ES-I3 (cell line): ENCODE data around the gene ZNF2.

Source experiments
- H3K36me3 ChIP-seq: 2 replicates; pipeline ENCODE4 v1.6.1; 2013; ENCODE audit warnings: mild to moderate bottlenecking, low read length, control low read depth, moderate library complexity; ENCODE audit not compliant: insufficient read depth
- H3K4me1 ChIP-seq: 2 replicates; pipeline ENCODE4 v1.6.1; 2013; ENCODE audit warnings: mild to moderate bottlenecking, control low read depth, low read length; ENCODE audit not compliant: insufficient read depth
- H3K9ac ChIP-seq: 2 replicates; pipeline ENCODE4 v1.6.1; 2013; ENCODE audit warnings: low read depth, mild to moderate bottlenecking, low read length, moderate library complexity
- H3K9me3 ChIP-seq: 2 replicates; pipeline ENCODE4 v1.6.1; 2013; ENCODE audit warnings: mild to moderate bottlenecking, low read length, moderate library complexity; ENCODE audit not compliant: control insufficient read depth, insufficient read depth

The ZNF2 gene

DNA sequence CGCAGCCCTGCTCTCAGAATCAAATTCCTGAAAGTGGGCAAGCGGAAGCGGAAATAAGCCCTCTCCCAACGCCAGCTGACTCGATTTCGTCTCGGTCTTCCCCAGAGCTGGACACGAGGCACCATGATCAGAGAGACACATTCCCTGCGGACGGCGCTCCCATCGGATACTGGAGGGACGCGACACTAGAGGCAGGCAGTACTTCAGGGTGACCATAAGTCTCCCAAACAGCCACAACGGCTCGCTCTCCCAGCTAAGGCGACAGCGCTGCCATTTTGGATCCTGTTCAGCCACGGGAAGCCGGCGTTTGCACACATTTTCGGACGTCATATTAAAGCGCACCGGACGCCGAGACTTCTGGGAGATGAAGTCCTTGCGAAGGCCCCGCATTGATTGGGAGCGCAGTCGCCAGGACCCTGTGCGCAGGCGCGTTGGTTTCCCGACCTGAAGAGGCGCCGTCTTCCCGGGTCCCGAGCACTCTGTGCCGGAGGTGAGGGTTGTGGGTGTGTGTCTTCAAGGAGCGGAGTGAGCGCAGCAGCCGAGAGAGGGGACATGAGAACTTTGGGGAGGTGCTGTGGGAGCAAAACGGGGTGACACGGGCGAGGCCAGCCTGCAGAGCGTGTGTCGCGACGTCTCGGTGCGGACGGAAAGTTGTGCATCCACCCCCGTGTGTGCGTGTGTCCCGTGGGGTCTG, at the start of gene ZNF2:
Gene ZNF2 (plus strand): TSS at position 439 of the 694 bp plus-strand sequence. CDS start 10,418 bp downstream, outside the sequence.
- Histone ChIP-seq H3K36me3 (no peaks in the 10 kb centered on the region), H3K9ac (peak within 1 kb of the TSS; percentile 89), H3K4me1 (no peaks in the 10 kb centered on the region), H3K9me3 (no peaks in the 10 kb centered on the region)

DNA sequence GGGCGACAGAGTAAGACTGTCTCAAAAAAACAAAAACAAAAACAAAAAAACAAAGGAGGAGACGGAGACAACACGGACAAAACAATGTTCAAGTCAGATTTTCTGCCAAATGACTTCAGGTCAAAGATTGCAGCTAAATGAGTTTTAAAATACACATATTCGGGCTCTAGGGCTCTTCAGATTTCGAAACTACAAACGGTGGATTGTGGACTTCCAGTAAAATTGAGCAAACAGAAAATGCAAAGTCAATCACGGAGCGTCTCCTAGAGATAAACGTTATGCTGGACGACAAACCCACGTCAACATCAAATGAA, 44.6 kb upstream of the ZNF2 start:
- Histone ChIP-seq H3K4me1 (no peaks in the 10 kb centered on the region), H3K9ac (peak overlapping the region; percentile 90), H3K9me3 (no peaks in the 10 kb centered on the region), H3K36me3 (no peaks in the 10 kb centered on the region)

DNA sequence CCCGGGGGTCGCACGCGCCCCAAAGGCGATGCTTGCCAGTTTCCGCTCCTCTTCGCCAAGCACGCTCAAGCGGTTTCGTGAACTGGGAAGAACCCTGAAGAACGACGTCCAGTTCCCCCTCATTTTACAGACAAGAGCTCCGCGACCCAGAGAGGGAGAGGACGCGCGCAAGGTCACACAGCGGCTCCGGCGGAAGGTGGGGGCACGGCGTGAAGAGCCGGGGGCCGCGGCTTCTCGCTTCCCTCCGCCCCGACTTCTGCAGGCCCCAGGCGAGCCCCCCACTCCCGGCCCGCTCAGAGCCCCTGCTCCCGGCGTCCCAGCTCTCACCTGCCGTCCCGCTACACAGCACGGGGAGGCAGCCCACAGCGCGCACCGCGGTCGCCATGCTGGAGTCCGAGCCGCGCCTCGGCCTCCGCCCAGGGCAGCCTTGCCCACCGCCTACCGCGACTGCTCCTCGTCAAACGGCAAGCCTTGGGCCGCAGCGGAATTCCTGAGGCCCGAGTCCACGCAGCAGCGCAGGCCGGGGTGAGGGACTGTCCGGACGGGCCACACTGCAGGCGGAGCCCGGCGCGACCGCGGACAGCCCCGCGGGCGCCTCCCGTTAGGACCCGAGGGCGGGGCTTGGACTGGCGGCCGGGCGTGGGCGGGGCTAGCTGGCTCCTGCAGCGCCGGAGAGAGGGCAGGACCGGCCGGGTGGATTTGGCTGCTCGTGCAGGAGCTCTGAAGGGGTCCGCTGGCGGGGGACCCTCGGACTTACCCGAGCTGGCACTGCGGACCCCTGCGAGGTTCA, 44.0 kb upstream of the ZNF2 start, which contains the start of gene MRPS5:
Gene MRPS5 (minus strand): TSS at position 402 of the 790 bp plus-strand sequence. CDS start 17 bp downstream, at position 385.
- H3K9me3 ChIP-seq, result no peaks in the 10 kb centered on the region
- no peaks in the 10 kb centered on the region for H3K36me3 ChIP-seq
- H3K9ac ChIP-seq, result peak within 1 kb of the TSS; percentile 90
- no peaks in the 10 kb centered on the region for H3K4me1 ChIP-seq

DNA sequence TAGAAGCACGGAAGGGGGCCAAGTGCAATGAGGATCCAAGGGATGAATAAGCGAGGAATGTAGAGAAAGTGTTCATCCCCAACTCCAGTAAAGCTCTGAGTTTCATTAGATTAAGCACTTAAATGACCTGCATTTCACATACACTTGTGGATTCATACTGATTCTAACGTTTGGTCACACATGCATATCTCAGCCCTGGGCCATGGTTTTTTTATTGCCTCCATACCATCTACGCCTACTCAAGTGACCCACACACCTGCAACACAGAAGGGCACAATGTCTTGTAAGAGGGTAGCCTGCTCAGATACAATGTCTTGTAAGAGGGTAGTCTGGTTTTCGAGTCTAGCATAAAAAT, 43.4 kb upstream of the ZNF2 start:
- Histone ChIP-seq H3K9ac (peak overlapping the region; percentile 90), H3K9me3 (no peaks in the 10 kb centered on the region), H3K36me3 (no peaks in the 10 kb centered on the region), H3K4me1 (no peaks in the 10 kb centered on the region)

DNA sequence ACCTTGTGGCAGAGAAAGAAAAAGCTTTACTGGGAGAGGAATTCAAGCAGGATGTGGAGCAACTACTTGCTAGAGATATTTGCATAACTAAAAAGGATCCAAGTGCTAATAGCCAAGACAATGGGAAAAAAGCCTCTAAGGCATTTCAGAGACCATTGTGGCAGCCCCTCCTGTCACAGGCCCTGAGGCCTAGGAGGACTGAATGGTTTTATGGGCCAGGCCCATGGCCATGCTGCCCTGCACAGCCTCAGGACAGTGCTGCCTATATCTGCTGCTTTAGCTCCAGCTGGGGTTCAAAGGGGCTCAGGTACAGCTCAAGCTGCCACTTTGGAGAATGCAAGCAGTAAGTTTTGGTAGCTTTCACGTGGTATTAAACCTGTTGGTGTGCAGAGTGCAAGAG, 26.9 kb upstream of the ZNF2 start:
- Histone ChIP-seq H3K9ac (no peak overlapping the region), H3K9me3 (peaks cover 23% of the 10 kb centered on the region), H3K4me1 (no peaks in the 10 kb centered on the region), H3K36me3 (no peaks in the 10 kb centered on the region)

DNA sequence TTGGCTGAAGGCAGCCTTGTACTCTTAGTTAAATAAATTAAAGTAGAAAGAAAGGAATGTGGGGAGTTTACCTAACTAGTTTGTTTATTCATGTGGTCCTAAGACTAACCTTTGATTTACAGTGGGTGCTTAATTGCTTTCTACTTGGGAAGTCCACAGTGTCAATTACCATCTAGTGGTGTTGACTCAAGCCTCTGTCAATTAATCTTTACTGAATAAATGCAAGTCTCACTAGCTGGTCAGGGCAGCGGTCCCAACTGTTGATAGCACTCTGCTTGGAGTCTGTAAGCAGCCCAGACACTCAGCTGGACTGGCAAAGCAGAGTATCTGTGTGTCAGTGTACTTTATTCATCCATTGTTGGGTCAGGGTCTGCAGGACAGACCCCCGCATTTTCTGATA, 21.8 kb upstream of the ZNF2 start:
- Histone ChIP-seq H3K36me3 (peaks cover 4% of the 10 kb centered on the region), H3K9ac (no peak overlapping the region), H3K4me1 (no peaks in the 10 kb centered on the region), H3K9me3 (peaks cover 44% of the 10 kb centered on the region)

DNA sequence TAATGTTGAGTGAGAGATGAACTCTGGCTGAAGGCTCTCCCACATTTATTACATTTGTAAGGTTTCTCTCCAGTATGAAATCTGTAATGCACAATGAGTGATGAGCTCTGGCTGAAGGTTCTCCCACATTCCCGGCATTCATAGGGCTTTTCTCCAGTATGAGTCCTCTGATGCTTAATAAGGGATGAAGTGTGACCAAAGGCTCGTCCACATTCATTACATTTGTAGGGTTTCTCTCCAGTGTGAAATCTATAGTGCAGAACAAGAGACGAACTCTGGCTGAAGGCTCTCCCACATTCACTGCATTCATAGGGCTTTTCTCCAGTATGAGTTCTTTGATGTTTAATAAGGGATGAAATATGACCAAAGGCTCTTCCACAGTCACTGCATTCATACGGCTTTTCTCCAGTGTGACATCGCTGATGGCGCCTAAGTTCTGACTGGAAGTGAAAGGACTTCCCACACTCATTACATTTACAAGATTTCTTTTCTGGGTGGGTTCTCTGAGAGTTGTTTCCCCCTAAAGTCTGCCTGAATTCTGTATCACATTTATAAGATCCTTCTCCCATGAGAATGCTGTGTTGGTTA, 16.1 kb upstream of the ZNF2 start:
- H3K9me3 ChIP-seq, result peaks cover 54% of the 10 kb centered on the region

DNA sequence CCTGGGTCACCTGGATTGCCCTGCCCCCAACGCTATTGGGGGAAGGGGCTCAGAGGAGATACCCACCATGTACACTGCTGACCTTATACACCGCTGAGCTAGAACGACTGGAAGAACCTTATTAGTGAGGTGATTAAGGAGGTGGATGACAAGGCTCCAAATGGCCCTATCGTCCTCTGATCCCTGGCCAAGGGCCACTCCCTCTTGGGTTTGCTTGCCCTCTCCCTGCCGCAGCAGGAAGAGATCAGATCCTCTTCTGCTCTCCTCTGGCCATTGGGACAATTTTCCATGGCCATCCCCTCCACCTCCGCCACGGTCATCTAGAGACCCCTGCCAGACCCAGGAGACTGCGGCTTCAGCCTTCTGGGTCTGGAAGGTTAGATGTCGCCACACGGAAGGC, 7.2 kb upstream of the ZNF2 start:
- Histone ChIP-seq H3K4me1 (no peaks in the 10 kb centered on the region; the same call in 1 of the 2 replicates), H3K36me3 (peaks cover 17% of the 10 kb centered on the region), H3K9ac (peak overlapping the region; percentile 83; the same call in 1 of the 2 replicates), H3K9me3 (peaks cover 7% of the 10 kb centered on the region)

More for the DNA sequence above, 16.1 kb upstream of the ZNF2 start:
- Histone ChIP-seq H3K9ac (no peak overlapping the region), H3K4me1 (no peaks in the 10 kb centered on the region), H3K36me3 (peaks cover 35% of the 10 kb centered on the region)

DNA sequence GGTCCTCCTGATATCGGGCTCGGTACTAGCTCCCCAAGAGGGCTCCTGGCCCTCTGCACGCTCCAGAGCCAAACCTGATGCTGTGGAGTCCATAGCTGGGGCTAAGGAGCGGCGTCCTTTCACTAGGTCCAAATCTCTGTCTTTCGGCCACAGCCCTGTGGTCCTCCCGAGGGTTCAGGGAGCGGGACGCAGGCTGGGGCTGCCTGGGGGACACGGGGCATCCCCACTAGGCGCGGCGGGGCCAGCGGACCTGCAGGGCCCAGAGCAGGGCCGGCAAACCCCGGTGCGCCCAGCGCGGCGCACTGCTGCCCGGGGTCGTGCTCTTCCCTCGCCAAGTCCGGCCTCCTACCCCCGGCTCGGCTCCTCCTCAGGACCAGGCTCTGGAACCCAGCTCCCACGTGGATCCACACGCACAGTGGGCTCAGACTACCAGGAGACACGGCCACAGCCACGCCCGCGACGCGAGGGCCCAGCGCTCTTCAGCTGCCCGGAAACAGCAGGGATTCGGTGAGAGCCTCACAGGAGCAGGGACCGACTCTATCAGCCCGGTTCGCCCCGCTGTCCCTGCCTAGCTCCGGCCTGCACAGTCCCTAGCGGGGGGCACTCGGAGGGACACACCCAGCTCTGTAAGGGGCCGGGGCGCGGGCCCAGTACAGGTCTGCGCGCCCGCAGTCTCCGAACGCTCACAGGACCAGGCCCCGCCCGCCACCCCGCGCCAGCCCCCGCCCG, 6.6 kb upstream of the ZNF2 start:
- peak overlapping the region; percentile 83 for H3K9ac ChIP-seq
- no peaks in the 10 kb centered on the region; the same call in 1 of the 2 replicates for H3K4me1 ChIP-seq
- H3K9me3 ChIP-seq, result peaks cover 4% of the 10 kb centered on the region; the same call in 1 of the 2 replicates
- H3K36me3 ChIP-seq, result peaks cover 14% of the 10 kb centered on the region

DNA sequence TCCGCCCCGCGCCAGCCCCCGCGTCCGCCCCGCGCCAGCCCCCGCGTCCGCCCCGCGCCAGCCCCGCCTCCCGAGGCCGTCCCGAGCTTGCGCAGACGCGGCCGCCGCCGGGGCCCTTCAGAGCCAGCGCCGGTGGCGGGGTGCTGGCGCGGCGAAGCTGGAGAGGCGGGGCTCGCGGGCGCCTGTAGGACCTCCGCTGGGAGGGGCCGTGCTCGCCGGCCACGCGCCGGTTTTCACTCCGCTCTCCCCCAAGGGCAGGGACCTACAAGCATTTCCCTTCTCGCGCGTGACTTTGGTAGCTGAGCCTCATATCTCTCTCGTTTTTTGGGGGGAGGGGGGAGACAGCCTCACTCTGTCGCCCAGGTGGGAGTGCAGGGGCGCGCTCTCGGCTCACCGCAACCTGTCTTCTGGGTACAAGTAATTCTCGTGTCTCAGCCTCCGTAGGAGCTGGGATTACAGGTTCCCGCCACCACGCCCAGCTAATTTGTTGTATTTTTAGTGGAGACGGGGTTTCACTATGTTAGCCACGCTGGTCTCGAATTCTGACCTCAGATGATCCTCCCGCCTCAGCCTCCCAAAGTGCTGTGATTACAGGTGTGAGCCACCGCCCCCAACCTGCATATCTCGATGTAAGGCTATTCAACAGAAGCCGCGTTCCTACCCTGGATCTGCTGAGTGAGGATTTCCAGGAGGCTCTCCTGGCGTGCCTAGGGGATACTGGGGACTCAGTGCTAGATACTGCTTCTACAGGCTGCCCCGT, 5.7 kb upstream of the ZNF2 start, which contains the start of gene ZNF514:
Gene ZNF514 (minus strand): TSS at position 159 of the 760 bp plus-strand sequence. CDS start 6,595 bp downstream, outside the sequence.
- H3K9ac ChIP-seq, result peak within 1 kb of the TSS; percentile 89
- no peaks in the 10 kb centered on the region for H3K9me3 ChIP-seq
- peaks cover 8% of the 10 kb centered on the region for H3K36me3 ChIP-seq

DNA sequence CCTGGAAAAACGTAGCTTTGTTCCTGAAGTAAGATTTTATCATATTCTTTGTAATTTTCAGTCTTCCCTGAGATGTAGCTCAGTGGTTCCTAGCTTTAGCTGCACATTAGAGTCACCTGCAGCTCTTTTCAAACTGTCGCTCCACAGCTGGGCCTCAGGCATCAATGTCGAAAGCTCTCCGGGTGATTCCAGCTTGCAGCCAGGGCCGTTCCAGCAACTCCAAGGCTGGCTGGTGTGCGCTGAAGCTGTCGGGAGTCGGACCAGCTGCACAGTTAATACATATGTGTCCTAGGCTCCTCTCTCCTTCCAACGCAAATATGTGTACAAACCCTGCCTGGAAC, 609 bp upstream of the ZNF2 start:
- Histone ChIP-seq H3K4me1 (no peaks in the 10 kb centered on the region), H3K9me3 (no peaks in the 10 kb centered on the region), H3K9ac (peak overlapping the region; percentile 89), H3K36me3 (no peaks in the 10 kb centered on the region)

More for the DNA sequence above, 5.7 kb upstream of the ZNF2 start, which contains the start of gene ZNF514:
- H3K4me1 ChIP-seq, result no peaks in the 10 kb centered on the region; the same call in 1 of the 2 replicates

DNA sequence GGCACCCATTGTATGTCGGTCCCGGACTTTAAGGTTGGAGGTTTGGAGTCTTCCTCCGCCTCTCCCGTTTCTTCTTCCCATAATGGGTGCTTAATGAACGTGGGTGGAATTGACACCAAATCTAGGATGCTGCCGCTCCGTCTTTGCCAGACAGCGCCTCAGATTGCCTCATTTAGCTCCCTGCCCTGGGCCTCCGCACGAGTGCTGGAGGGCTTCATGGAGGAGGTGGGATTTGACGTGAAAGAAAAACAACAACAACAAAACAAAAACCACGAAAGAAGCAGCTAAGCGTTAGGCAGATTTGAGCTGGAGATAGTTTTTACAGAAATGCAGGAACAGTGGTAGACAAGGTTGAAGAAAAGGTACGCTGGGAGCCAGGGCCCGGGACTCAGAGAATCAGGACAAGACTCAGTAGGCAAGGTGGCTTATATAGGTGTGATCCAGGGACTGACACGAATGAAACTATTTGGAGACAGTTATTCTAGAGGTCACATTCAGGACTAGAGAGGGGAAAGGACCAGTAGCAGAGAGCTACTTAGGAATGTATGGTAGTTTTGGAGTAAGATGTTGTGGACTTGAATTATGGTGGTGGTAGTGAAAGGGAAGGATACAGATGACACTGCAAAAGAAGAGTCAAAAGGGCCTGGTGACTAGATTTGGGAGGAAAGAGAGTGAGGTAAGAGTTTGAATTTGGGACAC, 605 bp downstream of the ZNF2 start:
- Histone ChIP-seq H3K9me3 (no peaks in the 10 kb centered on the region), H3K9ac (peak overlapping the region; percentile 89), H3K4me1 (no peaks in the 10 kb centered on the region), H3K36me3 (no peaks in the 10 kb centered on the region)

DNA sequence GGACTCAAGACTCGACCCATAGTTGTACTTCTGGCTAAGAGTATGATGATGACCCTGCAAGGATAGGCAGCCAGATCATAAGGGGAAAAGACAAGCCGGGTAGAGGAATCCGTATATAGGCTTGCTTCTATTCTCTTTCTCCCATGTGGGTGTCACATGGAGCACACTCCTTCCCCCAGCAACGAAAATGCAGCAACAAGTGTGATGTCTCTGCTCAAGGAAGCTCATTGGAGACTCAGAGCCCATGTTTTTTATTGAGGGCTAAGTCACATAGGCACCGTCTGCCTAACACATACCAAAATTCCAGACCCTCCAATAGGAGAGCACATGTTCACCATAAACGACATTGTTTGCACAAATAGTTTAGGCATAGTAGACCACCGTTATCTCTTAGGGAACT, 6.3 kb downstream of the ZNF2 start:
- no peak overlapping the region for H3K9ac ChIP-seq
- H3K4me1 ChIP-seq, result no peaks in the 10 kb centered on the region
- no peaks in the 10 kb centered on the region for H3K36me3 ChIP-seq
- no peaks in the 10 kb centered on the region for H3K9me3 ChIP-seq
